Right renal cortex interstitium (tissue), 3 donors: ENCODE data around the gene SORCS1. TPM values are rescaled to one million over a fixed set of nuclear protein-coding genes. Genes with fewer than 3 reads are reported as not detected.

Experiments
- DNase-seq, 3 donors: peaks; one replicate each; pipeline ENCODE4 v3.0.0-alpha.2; 2013; ENCODE audit warnings: low read depth in 3 of 3, low spot score in 2 of 3
- polyA plus RNA-seq, 3 donors: library from polyadenylated mRNA; unstranded; fragments of 120-200 nt; gene quantifications; one replicate each; pipeline ENCODE4 v1.2.1, GENCODE V29; 2013; ENCODE audit not compliant: insufficient read length in 3 of 3

Gene SORCS1
- polyA plus RNA-seq, 3 donors: 12.0 to 21.6 (median 17.3) TPM

- DNase-seq: no peak
Measured at GRCh38 chr10:106913348-106913747, 251.2 kb downstream of the SORCS1 start.

GRCh38 chr10:106911096-106911495 is 253.4 kb downstream of the SORCS1 start:
- DNase-seq: no peak

GRCh38 chr10:106910666-106911065 is 253.8 kb downstream of the SORCS1 start:
- no peak for DNase-seq

GRCh38 chr10:106908225-106908624 is 256.3 kb downstream of the SORCS1 start:
- no peak for DNase-seq

- DNase-seq: no peak
Measured at GRCh38 chr10:106904209-106904608, 260.3 kb downstream of the SORCS1 start.

GRCh38 chr10:106903180-106903579 is 261.3 kb downstream of the SORCS1 start:
- no peak for DNase-seq

GRCh38 chr10:106900016-106900652 is 264.4 kb downstream of the SORCS1 start:
- no peak for DNase-seq

- no peak for DNase-seq
Measured at GRCh38 chr10:106898446-106898845, 266.1 kb downstream of the SORCS1 start.

GRCh38 chr10:106897719-106898118 is 266.8 kb downstream of the SORCS1 start:
- no peak for DNase-seq

DNA sequence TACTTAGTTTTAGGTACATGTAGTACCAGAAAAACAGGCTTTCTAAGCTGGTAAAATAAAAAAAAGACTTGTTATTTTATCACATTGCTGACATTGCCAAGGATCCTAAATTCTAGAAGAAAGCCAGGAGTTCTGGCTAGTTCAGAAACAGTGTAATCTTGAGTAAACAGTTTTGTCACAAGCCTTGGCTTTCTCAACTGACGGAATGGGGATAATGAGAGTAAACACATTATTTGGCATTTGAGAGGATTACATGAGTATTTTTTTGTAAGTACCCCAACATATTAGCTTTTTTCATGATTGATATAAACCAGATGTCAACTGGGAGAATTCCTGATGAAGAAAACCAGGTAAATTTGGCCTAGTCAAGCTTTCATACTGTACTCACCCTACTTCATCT is 269.8 kb downstream of the SORCS1 start:
- no peak for DNase-seq

- DNase-seq: no peak
Measured at GRCh38 chr10:106877574-106877973, 286.9 kb downstream of the SORCS1 start.

- no peak for DNase-seq
Measured at GRCh38 chr10:106874604-106874889, 290.0 kb downstream of the SORCS1 start.

GRCh38 chr10:106873770-106874603 is 290.5 kb downstream of the SORCS1 start:
- DNase-seq: no peak

DNA sequence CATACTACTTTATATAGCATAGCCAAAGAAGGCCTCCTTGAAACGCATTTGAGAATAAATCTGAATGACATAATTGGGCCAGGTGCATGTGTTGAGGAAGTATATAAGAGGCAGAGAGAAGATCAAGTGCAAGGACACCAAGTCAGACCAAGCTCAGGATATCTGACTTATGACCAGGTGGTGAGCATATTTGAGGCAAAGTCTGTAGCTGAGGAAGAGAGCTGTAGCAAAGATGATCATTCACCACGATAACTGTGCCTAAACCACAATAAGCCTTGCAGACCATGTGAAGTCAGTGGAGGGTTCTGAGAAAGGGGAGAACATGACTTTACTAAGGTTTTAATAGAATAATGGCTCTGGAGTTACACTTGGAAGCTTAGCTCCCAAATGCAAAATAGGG is 292.3 kb downstream of the SORCS1 start:
- no peak for DNase-seq

- DNase-seq: no peak
Measured at GRCh38 chr10:106866244-106866845, 298.2 kb downstream of the SORCS1 start.

GRCh38 chr10:106864031-106864430 is 300.5 kb downstream of the SORCS1 start:
- no peak for DNase-seq

- DNase-seq: no peak
Measured at GRCh38 chr10:106863549-106863948, 301.0 kb downstream of the SORCS1 start.

DNA sequence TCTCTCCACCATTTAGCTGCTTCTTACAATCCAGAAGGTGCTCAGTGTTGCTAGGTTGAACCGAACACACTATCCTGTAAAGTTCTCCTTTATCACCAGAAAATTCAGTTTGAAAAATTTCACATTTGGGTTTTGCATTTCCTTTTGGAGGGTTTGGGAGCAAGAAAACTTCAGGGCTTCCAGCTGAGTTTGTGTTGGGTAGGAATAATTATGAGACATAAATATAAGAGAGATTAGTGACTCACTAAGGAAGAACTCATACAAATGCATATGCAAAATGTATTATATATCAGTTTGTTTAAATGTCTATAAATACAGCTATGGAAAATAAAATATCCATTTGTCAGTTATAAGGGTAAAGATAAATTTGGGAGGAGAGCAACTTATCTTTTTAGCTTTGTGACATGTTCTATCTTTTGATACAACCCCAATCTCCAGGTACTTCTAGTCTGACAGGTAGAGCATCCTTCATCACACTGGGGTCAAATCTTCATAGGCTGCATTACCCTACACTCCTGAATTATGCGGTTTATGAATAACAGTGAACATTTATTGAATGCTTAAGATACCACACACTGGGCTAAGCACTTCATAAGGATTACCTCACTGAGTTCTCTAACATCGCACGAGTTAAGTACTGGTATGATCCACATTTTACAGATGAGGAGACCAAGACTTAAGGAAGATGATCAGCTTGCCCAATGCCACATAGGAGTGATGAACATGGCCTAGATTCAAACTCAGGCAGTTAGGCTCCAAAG is 304.4 kb downstream of the SORCS1 start:
- no peak for DNase-seq

- DNase-seq: no peak
Measured at GRCh38 chr10:106857728-106858127, 306.8 kb downstream of the SORCS1 start.

GRCh38 chr10:106857213-106857612 is 307.3 kb downstream of the SORCS1 start:
- DNase-seq: no peak

- no peak for DNase-seq
Measured at GRCh38 chr10:106836933-106837663, 327.4 kb downstream of the SORCS1 start.
